Stimulated activated CD4-positive, alpha-beta T cell treated with anti-CD3 and anti-CD28 coated beads, Interleukin-1b, Interleukin-23, amount 100 ng/mL, for 1 hour (primary cell): ENCODE data around the gene CNTNAP5.
"Not testable (repeated sequence)": the region's sequence is repeated elsewhere in the genome, so short reads cannot be mapped to it uniquely, and the experiment has no call there.

Experiments
- DNase-seq, 2 donors: peaks; one replicate each; pipeline ENCODE4 v3.0.0-alpha.2; 2020; ENCODE audit warnings: low read depth in 2 of 2

The CNTNAP5 gene

DNA sequence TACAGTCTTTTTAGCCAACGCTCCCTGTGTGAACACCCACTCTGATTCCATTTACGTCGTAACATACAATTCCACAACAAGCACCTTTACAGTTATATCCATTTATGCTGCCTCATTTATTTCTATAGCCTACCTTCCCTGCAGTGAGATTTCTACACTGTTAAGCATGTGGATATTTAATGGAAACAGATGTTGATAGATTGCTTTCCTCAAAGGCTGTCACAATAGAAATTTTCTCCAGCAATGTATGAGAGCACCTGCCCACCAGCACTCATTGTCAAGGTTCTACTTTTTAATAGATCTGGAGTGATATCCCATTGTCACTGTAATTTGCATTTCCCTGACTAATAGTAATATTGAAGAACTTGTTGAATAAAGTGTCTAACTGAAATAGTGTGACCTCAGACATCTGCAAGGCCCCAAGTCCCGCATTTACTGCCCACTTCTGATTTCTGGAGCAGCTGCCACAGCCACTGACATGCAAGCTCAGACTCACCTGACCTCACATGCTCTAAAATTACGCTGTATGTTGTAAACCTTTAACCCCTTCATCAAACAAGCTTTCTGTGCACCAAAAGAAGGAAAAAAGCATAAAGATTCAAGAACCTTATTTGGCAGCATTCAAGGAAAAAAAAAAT is 295.1 kb downstream of the CNTNAP5 start:
- DNase-seq, result no peak

DNA sequence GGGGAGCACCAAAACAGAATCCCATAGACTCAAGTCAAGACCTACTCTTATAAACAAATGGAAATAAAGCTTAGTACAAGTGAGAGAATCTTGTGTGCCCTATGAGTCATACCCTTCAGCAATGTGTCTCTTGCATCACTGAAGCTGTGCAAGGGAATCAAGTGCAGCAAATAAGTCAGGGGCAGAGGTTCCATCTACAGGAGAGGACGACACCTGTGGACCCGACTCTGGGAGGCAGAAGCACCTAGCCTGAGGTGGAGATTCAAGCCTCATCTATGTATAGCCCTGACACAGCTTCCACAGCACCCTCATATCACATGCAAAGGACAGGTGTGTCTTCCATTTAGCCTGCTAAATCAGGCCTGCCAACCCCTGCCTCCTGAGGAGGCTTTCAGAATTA is 298.2 kb downstream of the CNTNAP5 start:
- no peak for DNase-seq

DNA sequence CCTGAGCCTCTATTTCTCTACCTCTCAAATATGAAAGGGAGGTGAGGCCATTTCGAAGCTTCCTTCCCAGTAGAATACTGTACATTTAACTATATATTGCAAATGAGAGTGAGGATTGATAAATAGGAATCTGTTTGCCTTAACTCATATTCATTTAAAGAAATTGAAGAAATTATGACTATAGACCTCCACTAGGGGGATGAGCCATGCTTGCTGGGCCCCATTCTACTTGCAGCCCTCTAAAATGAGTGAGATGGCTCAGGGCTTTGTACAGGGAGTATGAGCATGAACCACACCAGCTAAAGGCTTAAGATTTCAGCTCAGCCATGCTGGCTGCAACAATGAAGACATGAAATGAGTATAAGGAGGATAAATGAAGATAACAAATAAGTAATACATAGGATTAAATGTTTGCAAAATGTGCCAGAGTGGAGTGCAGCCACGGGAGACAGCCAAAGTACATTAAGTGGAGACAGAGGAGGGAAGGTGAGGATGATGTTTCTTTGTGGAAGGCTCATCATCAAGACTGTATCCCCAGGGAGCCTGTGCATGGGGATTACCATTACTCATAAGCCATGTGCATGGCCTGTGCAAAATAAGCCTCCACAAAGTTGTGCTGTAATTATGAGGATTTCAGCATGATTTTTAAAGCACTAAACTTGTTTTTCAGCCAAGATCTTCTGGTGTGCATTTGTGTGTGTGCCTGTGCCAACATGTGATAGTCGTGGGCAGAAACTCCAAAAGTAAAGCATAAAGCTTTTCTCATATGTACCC is 300.8 kb downstream of the CNTNAP5 start:
- DNase-seq, result no peak

DNA sequence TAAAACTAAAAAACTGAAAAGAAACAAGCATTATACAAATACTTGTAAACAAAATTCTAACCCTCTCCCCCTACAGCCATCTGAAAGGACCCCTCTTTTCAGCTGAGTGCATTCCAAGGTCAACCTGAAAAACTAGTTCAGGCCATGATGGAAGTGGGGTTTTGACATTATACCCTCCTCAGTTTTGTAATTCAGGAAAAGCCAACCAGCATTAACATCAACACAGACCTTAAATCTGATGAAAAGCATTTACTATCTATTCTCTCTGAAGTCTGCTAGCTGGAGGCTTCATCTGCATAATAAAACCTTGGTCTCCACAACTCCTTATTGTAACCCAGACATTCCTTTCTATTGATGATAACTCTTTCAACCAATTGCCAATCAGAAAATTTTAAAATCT is 302.2 kb downstream of the CNTNAP5 start:
- no peak for DNase-seq

DNA sequence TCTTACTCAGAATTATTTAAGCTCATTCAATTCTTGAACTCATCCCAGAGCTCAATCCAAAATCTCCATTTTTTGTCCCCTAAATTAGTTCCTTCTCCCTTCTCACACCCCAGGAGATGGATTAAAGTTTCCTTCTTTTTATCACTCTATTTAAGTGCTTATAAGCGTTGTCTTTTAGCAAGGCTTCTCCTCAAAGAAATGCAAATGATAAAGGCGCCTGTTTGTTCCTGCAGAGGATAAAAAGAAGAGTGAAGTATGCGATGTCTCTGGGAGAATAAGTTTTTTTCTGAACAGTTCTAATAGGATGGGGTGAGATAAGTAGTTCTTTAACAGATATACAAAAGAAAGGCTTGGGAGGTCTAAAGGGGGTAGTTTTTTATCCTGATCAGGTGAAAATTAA is 303.3 kb downstream of the CNTNAP5 start:
- no peak for DNase-seq

DNA sequence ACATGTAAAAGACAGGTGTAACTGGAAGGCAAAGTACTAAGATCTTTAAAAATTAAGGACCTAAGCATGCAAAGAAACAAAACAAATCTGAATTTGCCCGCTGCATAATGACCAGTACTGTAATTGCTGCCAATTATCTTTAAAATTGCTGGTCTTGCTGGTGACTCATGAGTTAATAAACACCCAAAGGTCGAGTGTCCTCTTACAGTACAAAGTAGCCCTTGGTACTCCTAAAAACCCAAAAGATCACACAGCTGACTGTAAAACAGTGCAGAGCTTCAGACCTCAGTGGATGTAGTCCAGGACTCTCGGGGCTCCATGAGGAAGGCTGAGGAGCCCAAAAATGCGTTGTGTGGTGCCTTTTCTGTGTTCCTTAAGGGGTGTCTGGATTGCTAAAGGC is 308.7 kb downstream of the CNTNAP5 start:
- no peak for DNase-seq

DNA sequence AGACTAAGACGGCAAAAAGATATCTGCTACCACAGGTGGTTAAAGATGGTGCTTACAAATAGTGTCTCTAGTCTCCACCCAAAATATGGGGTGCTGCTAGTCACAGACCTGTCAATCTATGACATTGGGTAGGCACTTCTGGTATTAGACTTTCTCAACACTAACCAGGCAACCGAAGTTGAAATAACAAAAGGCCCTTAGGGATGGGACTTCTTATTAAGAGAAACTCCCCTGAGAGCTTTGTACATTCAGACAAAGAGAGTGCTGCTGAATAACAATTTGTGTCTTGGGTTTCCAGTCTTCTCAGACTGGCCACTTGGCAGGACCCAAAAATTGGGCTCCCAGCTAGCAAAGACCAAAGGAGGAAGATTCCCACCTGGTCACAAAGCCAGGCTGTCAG is 310.0 kb downstream of the CNTNAP5 start:
- DNase-seq, result no peak

DNA sequence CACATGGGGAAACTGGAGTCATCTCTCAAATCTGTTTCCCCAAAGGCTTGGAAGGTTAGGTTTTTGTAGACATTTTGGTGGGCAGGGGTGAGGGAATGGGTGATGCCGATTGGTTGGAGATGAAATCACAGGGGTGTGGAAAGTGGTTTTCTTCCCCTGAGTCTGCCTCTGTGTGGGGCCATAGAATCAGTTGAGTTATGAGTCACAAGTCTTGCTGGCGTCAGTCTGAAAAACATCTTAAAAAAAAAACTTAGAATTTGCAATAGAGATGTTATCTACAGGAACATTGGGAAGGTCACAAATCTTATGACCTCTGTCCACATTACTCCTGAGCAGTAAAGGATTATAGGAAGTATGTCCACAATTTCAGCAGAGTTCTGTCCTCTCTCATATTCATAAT is 314.6 kb downstream of the CNTNAP5 start:
- no peak for DNase-seq

DNA sequence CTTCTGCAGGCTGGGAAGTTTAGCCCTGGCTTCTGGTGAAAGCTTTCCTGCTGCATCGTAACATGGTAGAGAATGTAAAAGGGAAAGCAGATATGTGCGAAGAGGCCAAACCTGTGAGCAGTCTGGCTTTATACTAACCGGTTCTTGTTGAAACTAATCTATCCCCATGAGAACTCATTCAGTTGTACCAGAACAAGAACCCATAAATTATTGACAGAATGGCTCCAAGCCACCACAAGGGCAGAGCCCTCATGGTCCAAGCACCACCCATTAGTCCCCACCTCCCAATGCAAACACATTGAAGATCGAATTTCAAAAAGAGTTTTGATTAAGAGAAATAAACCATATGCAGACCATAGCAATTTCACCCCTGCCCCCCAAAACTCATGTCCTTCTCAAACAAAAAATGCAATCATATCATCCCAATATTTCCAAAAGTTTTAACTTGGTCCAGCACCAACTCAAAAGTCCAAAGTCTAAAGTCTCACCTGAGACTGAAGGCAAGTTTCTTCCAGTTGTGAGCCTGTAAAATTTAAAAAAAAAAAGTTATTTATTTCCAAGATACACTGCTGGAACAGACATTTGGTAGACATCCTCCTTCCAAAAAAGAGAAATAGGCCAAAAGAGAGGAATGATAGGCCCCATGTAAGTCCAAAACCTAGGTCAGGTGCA is 318.9 kb downstream of the CNTNAP5 start:
- DNase-seq, result no peak

DNA sequence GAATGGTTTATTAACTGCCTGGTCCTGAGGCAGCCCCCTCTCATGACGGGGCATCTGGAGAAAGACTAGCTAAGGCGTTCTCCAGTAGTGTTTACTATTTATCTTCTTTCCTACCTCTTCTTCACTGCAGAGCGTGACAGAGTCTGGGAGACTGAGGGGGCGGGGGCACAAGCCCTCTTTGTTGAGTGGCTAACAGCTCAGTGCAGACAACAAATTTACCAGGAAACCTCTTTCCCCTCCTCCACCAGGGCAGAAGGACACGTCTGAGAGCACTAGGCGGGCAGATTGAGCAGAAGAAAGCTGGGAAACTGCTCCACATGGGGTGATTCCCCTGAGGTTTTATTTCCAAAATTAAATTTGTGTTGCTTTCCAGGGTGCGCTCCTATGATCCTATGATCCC is 322.1 kb downstream of the CNTNAP5 start:
- no peak for DNase-seq

DNA sequence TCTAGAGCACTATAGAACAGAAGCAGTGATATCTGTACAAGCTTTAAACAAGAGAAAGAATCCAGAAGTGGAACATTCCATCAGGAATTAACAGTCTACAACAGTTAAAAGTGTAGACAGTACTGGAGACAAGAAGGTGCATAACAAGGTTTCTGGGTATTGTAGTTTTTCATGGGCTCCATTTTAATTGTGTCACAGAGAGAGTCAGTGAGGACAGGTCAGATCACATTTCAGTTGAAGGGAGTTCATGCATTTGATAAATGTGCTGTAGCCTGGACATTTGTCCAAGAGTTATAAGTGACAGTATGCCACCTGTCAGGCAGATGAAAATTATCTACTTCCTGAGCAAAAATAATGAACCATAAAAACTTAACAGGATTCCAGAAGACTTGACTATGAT is 328.6 kb downstream of the CNTNAP5 start:
- DNase-seq, result no peak

DNA sequence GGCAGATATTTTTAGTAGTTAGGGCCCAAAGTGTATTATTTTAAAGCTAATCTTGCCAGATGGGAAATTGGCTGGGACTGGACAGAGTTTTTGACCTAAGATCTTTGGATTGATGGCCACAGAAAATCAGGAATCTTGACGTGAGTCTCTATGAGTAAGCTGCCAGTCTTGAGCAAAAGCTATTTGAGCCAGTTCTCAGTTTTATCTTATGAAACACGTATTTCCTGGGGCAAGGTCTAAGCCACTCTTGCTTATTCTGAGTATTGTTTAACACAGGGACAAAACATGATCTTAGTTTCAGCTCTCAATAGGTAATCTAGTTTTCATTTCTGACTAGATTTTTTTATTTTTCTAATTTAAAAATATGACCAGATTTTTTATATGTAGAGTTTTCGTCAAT is 329.4 kb downstream of the CNTNAP5 start:
- no peak for DNase-seq

DNA sequence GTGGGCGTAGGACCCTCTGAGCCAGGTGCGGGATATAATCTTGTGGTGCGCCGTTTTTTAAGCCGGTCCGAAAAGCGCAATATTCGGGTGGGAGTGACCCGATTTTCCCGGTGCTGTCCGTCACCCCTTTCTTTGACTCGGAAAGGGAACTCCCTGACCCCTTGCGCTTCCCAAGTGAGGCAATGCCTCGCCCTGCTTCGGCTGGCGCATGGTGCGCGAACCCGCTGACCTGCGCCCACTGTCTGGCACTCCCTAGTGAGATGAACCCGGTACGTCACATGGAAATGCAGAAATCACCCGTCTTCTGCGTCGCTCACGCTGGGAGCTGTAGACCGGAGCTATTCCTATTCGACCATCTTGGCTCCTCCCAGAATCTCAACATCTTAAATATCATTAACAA is 336.9 kb downstream of the CNTNAP5 start:
- DNase-seq, result not testable (repeated sequence)

DNA sequence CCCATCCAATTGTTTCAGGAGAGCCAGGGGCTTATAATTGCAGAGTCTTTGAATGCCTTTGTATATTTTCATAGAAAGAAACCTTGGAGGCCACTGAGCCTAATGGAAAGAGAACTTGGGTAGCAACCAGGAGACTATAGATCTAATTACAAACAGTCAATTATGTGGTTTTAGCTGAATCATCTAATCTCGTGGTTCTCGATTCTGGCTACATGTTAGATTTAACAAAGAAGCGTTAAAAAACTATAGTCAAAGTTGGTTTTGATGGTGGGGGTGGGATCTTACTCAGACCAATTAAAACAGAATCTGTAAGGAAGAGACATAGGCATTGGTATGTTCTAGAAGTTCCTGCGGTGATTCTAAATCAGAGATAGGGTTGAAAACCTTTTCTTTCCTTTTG is 344.1 kb downstream of the CNTNAP5 start:
- DNase-seq, result no peak

DNA sequence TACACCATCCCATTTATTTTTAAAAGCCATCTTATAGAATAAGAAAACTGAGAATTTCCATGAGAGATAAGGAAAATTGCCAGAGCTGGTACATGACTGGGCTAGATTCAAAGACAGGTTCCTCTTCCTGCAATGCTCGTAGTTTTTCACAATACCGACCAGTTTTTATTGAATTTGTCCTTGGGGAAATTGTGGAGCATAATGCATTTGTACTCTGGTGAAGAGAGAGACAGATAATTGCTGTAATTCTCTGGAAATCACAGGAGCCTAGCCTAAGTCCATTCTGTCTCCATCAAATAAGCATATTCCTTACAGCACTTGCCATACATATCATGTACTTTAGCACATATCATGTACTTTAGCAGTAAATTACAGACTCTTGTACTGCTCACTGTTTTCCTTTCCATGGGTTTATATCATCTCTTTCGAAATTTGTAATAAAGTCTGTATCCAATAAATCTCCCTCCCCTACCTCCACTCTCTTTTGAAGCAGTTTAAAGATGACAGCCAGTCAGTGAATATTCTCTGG is 355.2 kb downstream of the CNTNAP5 start:
- DNase-seq, result no peak

DNA sequence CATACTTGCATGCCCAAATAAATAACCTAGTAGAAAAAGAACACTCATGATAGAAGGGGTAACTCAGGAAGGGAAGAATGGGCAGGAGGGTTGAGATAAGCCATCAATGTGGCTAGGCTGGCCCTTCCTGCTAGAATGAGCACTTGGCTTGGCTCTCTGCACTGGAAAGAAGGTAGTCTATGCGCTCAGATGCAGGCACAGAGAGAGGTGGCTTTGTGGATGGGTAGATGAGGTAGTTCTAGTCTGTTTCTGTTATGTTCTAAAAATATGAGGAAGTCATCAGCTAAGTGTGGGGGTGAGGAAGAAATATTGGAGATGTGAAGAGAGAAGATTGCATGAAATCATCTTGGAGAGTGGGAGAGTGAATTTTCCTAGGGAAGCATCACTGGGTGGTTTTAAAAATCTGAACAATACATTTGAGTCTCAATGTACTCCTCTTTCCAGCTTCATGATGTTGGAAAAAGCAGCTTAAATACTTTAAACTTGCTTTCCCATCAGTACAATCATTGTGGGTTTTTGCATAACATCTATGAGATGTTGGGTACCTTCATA is 357.1 kb downstream of the CNTNAP5 start:
- DNase-seq, result no peak

DNA sequence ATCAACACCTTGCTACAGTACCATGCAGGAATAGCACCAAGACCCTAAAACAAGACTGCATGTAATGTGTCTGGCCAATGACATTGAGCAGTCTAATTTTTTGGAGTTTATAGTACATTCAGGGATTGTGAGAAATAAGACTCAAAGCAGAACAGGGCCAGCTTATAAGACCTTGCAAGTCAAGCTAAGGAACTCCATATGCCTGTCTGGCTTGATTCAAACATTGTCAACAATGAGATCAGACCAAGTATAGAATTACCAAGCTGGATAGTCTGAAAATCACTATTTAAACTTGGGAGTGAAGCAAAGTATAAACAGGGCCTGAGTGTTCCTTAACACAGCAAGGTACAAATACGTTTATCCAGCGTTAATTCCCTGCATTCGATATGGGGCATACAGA is 370.9 kb downstream of the CNTNAP5 start:
- DNase-seq, result no peak

DNA sequence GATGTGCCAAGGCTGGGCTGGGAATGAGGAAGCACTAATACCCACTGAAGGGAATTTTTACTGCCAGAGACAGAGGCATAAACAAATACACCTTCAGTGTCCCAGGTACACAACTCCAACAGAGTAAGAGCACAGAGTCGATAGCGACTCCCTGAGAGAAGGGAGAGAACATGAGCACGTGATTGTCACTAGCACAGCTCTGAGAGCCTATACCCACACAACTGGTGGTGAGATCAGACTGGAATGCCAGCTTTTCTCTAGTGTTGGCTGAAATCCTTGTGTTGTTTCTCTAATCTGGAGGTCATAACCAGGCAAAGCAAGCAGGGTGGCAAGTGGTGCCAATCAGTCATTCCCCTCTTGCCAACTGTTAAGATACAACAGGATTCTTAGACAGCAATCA is 377.2 kb downstream of the CNTNAP5 start:
- DNase-seq, result no peak

DNA sequence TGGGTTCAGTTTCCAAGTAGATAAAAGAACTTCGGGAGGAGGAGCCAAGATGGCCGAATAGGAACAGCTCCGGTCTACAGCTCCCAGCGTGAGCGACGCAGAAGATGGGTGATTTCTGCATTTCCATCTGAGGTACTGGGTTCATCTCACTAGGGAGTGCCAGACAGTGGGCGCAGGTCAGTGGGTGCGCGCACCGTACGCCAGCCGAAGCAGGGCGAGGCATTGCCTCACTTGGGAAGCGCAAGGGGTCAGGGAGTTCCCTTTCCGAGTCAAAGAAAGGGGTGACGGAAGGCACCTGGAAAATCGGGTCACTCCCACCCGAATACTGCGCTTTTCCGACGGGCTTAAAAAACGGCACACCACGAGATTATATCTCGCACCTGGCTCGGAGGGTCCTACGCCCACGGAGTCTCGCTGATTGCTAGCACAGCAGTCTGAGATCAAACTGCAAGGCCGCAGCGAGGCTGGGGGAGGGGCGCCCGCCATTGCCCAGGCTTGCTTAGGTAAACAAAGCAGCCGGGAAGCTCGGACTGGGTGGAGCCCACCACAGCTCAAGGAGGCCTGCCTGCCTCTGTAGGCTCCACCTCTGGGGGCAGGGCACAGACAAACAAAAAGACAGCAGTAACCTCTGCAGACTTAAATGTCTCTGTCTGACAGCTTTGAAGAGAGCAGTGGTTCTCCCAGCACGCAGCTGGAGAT is 382.9 kb downstream of the CNTNAP5 start:
- DNase-seq, result not testable (repeated sequence)

DNA sequence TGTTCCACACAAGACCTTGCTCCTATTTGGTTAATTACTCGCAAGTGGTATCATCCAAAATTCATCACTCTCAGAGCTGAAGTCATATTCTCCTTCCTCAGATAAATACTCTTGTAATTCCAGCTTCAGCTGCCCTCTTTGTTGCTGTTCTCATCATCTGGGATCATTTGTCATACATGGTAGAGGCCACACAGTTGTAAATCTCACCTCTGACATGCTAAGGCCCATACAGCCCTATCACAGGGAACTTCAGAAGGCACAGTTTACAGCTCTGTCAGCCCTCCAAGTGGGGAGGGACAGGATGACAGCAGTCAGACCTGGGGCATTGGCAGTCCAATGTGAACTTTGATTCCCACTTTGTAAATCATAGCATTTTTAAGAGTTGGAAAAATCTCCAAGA is 399.0 kb downstream of the CNTNAP5 start:
- no peak for DNase-seq

DNA sequence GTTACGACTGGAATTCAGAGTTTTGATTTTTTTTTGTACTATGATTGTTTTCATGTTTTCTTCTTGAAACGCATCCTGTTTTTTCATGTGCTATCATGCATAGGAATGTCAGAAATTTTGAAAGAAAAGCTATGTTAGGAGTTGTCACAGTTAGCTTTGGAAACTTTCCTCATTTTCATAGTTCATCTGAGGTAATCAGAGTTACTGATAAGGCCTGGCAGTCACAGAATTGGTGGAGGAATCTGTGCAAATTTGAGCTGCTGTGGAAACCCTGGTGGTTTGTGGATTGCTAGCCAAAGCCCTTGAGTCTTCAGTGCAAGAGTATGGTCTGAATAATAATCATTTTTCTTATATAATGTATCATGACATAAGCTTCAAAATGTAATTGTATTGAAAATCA is 401.0 kb downstream of the CNTNAP5 start:
- no peak for DNase-seq

DNA sequence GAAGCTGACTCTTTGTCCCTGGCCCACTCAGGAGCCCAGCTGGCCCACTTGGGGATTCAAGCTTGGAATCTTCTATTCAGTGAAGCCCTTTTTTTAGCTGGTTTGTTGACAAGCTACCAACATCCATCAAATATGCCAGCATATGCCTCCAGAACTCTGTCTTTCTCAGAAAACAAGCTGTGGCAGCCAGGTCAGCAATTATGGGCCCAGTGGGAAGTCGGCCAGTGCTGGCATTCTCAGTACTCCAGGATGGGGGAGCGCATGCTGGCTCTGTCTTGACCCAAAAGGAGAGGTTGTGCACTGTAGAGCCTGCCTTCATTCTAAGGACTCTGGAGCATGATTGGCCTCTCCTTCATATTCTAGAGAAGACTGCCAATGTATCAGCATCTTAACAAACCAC is 401.5 kb downstream of the CNTNAP5 start:
- no peak for DNase-seq
